Stimulated activated CD4-positive, alpha-beta T cell treated with anti-CD3 and anti-CD28 coated beads, Interleukin-12 subunit alpha, Interleukin-12 subunit beta, amount 100 ng/mL, for 4 hours (primary cell): ENCODE results near the gene BLOC1S3.
"Not testable (repeated sequence)": the region's sequence is repeated elsewhere in the genome, so short reads cannot be mapped to it uniquely, and the experiment has no call there.

ENCODE experiments used
- DNase-seq: peaks from one replicate; pipeline ENCODE4 v3.0.0-alpha.2; 2020

The BLOC1S3 gene

DNA sequence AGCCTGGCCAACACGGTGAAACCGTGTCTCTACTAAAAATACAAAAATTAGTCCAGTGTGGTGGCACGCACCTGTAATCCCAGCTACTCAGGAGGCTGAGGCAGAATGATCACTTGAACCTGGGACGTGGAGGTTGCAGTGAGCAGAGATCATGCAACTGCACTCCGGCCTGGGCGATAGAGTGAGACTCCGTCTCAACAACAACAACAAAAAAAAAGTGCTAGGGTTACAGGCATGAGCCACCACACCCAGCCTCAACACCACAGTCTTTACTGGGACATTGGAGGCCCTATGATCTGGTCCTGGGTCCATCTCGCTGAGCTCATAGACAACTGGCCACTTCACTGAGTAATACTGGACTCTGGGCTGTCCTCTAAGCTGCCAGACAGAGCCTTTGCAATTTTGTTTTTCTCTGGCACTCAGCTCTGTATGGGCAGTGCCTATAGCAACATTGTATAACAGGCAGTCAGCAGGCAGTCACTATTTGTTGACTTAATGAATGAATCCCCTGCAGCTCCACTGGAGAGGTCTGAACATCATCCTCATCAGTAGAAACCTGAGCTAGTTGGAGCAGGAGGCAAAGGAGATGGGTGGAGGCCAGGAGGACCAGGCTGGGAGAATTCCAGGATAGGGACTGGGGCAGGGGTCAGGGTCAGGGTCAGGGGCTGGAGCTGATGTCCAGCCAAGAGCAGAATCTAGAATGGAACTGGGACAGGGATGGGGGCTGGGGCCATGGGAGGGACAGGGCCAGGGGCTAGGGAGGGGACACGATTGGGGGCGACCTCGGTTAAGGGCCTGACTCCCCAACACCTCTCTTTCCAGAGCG, 8.1 kb downstream of the BLOC1S3 start:
- no peak for DNase-seq

DNA sequence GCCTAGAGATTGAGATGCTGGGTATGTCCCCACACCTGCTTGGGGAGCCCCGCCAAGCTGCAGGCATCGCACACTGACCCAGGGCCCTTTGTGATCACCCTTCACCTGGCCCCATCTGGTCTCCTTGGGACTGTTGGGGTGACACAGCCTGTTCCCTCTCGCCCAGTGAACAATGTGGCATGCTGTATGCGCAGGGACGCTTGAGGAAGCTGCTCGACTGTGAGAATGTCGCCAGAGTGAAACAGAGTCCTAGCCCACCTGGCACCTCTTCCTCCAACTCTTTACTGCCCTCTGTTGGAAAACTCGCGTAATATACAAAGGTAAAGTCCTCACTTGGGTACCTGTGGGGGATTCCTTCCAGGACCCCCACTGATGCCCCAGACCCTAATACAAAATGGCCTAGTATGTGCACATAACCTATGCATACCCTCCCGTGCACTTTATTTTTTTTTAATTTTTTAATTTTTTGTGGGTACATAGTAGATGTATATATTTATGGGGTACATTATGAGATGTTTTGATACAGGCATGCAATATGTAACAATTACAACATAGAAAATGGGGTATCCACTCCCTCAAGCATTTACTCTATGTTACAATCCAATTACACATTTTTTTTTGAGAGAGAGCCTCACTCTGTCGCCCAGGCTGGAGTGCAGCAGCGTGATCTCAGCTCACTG, 9.0 kb downstream of the BLOC1S3 start:
- no peak for DNase-seq

DNA sequence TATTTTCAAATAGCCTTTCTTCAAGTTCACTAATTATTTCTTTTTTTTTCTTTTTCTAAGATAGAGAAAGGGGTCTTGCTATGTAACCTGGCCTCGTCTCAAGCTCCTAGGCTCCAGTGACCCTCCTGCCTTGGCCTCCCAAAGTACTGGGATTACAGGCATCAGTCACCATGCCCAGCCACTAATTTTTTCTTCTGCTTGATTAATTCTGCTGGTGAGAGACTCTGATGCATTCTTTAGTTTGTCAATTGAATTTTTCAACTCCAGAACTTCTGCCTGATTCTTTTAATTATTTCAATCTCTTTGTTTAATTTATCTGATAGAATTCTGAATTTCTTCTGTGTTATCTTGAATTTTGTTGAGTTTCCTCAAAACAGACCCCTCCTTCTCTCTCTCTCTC, 11.4 kb downstream of the BLOC1S3 start:
- no peak for DNase-seq

DNA sequence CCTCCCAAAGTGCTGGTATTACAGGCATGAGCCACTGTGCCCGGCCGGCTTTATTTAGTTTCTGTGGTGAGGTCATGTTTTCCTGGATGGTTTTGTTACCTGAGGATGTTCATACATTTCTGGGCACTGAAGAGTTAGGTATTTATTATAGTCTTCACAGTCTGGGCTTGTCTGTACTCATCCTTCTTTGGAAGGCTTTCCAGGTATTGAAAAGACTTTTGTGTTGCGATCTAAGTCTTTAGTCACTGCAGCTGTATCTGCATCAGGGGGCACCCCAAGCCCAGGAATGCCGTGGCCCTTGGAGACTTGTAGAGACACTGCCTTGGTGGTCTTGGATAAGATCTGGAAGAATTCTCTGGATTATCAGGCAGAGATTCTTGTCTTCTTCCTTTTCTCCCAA, 12.8 kb downstream of the BLOC1S3 start:
- no peak for DNase-seq

DNA sequence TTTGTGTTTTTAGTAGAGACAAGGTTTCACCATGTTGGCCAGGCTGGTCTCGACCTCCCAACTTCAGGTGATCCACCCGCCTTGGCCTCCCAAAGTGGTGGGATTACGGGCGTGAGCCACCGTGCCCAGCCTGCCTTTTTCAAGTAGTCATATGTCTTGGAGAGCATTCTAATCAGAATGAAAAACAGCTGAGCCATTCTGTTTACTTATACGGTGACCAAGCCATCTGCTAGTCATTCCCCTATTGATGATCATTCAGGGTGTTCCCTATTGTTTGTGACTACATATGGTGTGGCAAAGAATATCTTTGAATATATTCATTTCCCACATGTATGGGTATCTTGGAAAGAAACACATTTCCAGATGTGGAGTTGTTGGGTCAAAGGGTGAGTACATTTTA, 17.2 kb downstream of the BLOC1S3 start:
- DNase-seq = no peak

DNA sequence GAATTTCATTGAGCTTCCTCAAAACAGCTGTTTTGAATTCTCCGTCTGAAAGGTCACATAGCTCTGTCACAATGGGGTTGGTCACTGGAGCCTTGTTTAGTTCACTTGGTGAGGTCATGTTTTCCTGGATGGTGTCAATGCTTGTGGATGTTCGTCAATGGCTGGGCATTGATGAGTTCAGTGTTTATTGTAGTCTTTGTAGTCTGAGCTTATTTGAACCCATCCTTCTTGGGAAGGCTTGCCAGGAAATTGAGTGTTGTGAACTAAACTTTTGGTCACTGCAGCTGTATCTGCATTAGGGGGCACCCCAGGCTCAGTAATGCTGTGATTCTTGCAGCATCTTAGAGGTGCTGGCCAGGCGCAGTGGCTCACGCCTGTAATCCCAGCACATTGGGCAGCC, 22.0 kb downstream of the BLOC1S3 start:
- no peak for DNase-seq

DNA sequence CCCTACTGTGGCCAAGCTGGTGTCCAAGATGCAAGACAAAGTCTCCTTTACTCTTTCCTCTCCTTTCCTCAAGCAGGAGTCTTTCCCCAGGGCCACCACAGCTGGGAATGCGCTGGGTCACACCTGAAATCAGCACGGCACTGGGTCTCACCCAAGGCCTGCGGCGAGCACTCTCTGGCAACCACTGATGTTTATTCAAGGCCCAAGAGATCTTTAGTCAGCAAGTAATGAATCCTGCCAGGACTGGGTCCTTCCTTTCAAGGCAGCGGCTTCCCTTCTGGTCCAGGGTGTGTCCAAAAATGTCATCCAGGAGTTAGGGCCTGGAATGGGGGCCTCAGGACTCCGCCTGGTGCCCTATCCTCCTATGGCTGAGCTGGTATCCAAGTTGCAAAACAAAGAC, 24.1 kb downstream of the BLOC1S3 start:
- DNase-seq = no peak

DNA sequence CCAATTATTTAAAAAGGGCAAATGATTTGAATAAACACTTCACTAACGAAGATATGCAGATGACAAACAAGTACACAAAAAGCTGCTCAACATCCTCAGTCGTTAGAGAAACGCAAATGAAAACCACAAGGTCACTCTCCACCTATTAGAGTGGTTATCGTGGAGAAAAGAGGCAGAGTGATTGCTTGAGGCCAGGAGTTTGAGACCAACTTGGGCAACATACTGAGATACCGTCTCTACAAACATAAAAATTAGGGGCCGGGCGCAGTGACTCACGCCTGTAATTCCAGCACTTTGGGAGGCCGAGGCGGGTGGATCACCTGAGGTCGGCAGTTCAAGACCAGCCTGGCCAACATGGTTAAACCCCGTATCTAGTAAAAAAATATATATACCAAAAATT, 27.2 kb downstream of the BLOC1S3 start:
- no peak for DNase-seq

DNA sequence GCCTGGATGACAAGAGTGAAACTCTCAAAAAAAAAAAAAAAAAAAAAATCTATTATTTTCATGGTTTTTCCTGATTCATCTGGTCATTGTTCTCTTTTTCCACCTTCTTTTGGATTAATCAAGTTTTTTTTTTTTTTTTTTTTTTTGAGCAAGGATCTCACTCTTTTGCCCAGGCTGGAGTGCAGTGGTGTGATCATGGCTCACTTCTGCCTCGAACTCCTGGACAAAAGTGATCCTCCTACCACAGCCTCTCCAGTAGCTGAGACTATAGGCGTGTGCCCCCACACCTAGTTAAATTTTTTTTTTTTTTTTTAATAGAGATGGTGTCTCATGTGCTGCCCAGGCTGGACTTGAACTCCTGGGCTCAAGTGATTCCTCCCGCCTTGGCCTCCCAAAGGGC, 27.7 kb downstream of the BLOC1S3 start:
- no peak for DNase-seq

DNA sequence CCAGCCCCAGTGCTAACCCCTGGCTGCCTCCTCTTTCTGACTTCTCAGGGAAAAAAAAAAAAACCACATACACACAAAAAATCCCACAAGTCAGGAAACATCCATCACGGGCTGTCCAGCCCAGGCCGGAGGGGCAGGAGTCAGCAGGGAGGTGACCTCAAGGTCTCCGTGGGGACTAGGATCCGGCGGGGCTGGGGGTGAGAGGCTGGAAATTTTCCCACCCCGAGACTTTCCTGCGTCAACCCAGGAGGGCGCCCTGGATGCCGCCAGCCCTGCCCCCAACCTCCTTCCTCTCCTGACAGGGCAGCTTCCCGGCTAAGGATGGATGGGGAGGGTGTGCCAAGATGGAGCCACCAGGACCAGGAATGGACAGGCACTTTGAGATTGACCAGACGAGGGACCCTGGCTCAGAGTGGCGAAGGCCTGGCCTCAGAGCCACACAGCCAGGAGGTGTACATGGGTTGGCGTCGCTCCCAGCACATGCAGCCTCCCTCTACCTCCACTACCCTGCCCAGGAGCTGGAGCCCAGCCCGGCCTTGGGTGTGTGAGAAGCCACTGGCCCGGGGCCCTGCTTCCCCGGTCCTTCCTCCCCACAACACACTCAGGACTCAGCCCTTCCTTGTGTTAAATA, 33.3 kb downstream of the BLOC1S3 start:
- DNase-seq = no peak

DNA sequence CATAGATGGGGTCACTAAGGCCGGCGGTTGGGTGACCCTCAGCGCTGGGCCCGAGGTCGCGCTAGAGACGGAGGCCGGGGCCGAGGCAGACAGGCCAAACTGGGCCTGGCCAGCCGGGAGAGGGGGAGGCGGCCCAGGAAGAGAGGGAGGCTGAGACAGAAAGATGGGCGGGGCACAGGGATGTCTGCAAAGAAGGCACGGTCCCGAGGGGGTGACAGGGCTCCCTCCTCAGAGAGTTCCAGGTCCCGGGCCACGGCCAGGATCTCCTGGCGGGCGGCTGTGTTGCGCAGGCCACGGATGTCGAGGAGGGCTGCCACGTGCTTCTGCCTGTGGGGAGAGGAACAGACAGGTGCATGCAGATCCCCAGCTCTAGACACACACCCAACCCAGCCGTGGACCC, 34.4 kb downstream of the BLOC1S3 start:
- DNase-seq = no peak

DNA sequence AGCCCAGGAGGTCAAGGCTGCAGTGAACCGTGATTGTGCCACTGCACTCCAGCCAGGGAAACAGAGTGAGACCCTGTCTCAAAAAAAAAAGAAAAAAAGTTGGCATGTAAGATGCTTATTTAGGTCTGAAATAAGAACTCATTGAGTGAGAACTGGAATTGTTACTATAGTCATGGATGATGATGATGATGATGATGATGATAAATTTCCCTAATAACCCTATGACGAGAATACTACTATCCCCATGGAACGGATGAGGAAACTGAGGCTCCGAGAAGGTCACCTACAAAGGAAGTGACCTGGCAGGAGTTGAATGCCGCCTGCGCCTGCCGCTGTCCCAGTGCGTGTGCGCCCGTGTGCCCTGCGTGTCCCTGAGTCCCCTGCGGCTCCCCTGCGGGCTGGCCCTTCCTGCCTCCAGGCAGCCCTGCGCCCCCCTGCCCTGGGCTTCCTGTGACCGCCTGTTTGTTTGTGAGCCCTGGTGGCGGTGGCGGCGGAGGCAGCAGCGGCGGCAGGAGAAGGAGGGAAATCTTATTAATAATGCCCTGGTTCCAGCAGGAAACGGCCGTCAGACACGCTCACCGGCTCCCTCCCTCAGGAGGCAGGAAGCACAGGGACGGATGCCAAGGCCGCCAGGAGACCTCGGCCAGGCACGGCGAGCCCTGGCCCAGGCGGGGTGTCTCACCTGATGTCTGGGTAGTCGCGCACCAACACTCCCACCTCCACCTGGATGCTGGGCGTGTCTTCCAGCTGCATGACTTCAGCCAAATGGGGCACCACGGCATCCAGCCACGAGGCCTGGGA, 37.0 kb downstream of the BLOC1S3 start:
- no peak for DNase-seq

DNA sequence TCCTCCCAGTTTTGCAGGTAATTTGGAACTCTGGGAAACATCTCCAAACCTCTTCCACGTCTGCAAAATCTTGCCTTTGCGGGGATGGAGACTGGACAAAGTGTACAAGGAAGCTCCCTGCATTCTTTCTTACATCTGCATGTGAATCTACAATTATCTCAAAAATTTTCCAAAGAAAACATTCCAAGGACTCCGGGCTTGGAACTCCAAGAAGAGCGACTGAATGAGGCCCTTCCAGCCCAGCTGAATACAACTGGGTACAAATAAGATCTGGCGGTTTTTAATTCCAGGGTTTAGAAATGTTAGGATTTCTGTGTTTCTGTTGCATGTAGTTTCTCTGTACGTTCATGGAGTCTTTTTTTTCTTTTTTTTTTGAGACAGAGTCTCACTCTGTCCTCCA, 38.1 kb downstream of the BLOC1S3 start:
- no peak for DNase-seq

DNA sequence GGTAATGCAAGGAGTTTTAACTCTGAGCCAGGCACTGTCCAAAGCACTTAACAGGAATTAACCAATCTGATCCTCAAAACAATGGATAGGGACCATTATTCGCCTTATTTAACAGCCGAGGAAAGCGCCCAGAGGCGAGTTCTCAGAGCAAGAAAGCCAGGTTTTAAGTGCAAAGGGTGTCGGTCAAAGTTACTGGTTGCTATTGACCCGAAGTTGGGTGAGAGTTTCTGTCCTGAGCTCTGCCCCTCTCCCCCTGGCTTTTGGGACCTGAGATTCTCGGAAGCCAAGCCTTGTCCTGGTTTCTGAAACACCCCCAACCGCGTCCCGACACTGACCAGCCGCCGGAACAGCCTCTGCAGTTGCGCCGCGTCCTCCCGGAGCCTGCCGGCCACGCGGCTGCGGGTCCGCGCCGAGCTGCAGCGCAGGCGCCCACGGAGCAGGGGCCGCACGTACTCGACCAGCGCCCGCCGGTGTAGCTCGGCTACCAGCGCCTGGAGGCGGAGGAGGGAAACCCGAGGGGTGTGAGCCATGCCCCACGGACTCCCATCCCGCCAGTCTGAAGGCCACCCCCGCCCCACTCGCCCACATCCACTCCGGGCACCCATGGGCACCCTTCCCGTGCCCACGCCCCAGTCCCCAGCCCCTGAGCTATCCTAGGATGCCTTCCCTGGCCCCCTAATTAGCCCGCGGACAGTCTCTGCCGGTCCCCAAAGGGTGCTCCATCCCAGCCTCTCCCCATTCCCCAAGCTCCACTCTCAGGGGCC, 38.8 kb downstream of the BLOC1S3 start:
- DNase-seq = no peak

DNA sequence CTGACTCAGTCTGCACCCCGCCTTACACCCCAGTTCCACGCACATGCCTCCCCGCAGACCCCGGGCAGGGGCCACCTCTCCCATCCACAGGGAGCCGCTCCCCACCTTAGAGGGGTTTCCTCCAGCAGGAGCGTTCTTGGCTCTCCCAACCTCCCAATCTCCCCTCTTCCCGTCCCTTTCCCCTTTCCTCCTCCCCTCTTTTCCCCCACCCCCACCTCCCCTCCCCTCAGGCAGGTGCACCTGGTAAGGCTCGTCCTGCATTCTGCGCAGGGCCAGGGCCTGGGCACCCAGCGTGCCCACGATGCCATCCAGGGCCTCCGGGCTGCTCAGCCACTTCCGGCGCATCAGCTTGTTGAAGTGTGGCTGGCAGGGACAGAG, 39.4 kb downstream of the BLOC1S3 start:
- DNase-seq = no peak

DNA sequence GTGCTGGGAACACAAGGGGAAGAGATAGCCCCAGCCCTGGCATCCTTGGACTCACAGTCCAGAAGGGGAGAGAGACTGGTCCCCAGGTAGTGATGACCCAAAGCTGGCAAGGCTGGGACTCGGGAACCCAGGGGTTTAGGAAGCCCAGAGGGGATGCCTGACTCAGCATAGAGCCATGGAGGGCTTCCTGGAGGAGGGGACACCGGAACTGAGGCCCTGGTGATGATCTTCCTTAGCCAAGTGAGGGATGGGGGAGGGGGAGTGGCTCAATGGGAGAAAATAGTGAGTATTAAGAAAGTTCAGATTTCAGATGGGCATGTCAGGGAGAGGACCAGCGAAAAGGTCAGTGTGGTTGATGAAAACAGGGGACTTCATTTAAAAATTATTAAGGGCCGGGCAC, 39.8 kb downstream of the BLOC1S3 start:
- no peak for DNase-seq

DNA sequence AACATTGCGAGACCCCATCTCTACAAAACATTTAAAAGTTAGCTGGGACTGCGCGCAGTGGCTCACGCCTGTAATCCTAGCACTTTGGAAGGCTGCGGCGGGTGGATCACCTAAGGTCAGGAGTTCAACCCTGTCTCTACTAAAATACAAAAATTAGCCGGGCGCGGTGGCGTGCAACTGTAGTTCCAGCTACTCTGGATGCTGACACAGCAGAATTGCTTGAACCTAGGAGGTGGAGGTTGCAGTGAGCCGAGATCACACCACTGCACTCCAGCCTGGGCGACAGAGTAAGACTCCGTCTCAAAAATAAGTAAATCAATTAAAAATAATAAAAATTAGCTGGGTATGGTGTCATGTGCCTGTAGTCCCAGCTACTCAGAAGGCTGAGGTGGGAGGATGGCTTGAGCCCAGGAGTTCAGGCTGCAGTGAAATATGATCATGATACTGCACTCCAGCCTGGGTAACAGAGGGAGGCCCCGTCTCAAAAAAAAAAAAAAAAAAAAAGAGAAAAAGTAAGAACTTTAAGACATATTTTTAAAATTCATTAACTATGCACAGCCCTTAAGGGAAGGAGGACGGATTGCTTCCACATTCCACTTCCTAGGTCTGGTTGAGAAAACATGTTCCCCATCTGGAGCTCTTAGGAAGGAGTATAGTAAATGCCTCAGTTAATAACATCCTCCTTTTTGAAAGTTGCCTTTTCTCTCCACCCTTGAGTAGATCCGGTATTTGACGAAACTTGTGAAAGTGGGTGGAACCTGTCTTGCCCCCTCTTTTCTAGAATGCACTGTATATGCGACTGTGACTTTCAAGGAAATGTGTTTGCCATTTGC, 40.5 kb downstream of the BLOC1S3 start:
- no peak for DNase-seq

DNA sequence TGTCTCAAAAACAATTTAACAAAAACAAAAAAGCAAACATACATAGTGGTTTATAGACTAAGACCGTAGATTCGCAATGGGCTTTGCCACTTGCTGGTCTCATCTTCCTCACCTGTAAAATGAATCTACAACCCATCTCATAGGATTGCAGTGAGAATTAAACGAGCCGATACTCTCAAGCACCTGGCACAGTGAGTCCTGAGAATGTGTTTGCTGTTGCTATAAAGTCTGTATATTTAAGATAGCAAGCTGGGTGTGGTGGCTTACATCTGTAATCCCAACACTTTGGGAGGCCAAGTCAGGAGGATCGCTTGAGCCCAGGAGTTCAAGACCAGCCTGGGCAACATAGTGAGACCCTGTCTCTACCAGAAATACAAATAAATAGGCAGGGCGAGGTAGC, 44.1 kb downstream of the BLOC1S3 start:
- DNase-seq = no peak

DNA sequence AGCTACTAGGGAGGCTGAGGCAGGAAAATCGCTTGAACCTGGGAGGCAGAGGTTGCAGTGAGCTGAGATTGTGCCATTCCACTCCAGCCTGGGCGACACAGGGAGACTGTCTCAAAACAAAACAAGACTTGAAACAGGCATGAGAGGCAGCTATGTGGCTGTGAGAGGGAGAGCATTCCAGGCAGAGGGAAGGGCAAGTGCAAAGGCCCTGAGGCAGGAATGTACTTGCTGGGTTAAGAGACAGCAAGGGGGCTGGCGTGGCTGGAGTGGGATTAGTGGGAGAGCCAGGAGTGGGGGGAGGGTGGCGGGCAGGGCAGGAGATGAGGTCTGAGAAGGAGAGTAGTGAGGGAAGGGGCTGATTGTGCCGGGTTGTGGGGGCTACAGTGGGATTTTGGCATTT, 45.3 kb downstream of the BLOC1S3 start:
- DNase-seq = no peak

DNA sequence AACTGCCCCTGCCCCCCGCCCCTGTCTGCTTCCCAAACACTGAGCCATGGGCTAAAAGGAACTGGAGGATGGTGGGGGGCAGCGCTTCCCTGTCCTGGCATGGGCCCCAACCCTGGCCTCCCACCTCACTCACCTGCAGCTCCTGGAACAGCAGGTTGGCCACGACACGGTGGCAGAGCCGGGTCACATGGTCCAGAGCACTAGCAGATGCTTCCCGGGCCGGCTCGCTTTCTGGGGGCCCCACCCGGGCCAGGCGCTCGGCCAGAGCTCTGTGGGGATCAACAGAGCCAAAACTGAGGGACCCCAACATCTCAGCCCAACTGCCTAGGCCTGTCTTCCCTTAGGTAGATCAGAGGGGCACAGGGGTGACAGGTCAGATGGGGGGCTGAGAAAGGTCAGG, 46.1 kb downstream of the BLOC1S3 start:
- DNase-seq = no peak

DNA sequence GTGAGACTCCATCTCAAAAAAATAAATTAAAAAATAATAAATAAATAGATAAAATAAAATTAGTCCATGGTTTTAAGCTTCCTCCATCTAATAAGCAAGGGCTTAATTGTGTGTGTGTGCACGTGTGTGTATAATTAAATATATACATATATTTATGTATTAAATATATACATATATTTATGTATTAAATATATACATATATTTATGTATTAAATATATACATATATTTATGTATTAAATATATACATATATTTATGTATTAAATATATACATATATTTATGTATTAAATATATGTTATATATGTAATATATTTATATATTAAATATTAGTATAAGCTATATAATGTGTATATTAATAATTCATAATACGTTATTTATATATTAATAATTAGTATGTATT, 50.5 kb downstream of the BLOC1S3 start:
- DNase-seq = not testable (repeated sequence)
